Neural progenitor cell (in vitro differentiated cells): Measurements from ENCODE around the gene SLC25A20. TPM values are rescaled to one million over a fixed set of nuclear protein-coding genes. Genes with fewer than 3 reads are reported as not detected.

ENCODE experiments used
- DNase-seq: peaks from one replicate; pipeline ENCODE4 v3.0.0-alpha.2; 2016; ENCODE audit warnings: low spot score
- H2AFZ ChIP-seq: fragments of 200-600 bp; sonication (generic); replicated peaks from 2 replicates; pipeline ENCODE4 v1.6.1; 2016; ENCODE audit warnings: antibody characterized with exemption
- H3F3A ChIP-seq: fragments of 200-600 bp; sonication (generic); 2 replicates; pipeline ENCODE4 v1.6.1; 2016; ENCODE audit warnings: antibody characterized with exemption, low read depth
- H3K27ac ChIP-seq: fragments of 200-600 bp; sonication (generic); 2 replicates; pipeline ENCODE4 v1.5.1; 2016; ENCODE audit warnings: mild to moderate bottlenecking
- H3K27me3 ChIP-seq: fragments of 200-600 bp; sonication (generic); 2 replicates; pipeline ENCODE4 v1.6.1; 2016; ENCODE audit warnings: mild to moderate bottlenecking, moderate library complexity
- H3K36me3 ChIP-seq: fragments of 200-600 bp; sonication (generic); 2 replicates; pipeline ENCODE4 v1.5.1; 2016
- H3K4me1 ChIP-seq: fragments of 200-600 bp; sonication (generic); 2 replicates; pipeline ENCODE4 v1.6.1; 2016; ENCODE audit warnings: mixed run types
- H3K4me2 ChIP-seq: fragments of 200-600 bp; sonication (generic); 2 replicates; pipeline ENCODE4 v1.6.1; 2016
- H3K4me3 ChIP-seq: fragments of 200-600 bp; sonication (generic); 2 replicates; pipeline ENCODE4 v1.5.1; 2016
- H3K79me2 ChIP-seq: fragments of 200-600 bp; sonication (generic); 2 replicates; pipeline ENCODE4 v1.6.1; 2016; ENCODE audit warnings: low read depth
- H3K9ac ChIP-seq: fragments of 200-600 bp; sonication (generic); 2 replicates; pipeline ENCODE4 v1.6.1; 2016
- H3K9me3 ChIP-seq: fragments of 200-600 bp; sonication (generic); 2 replicates; pipeline ENCODE4 v1.5.1; 2016; ENCODE audit warnings: low read depth
- H4K20me1 ChIP-seq: fragments of 200-600 bp; sonication (generic); 2 replicates; pipeline ENCODE4 v1.6.1; 2016; ENCODE audit warnings: low read depth
- H3K27ac Mint-ChIP-seq: 3 replicates; pipeline ENCODE4 v1.8.0; 2021; ENCODE audit warnings: mixed read lengths
- H3K27me3 Mint-ChIP-seq: 2 replicates; pipeline ENCODE4 v1.8.0; 2022; ENCODE audit warnings: low read depth, mild to moderate bottlenecking, inconsistent platforms, moderate library complexity, mixed read lengths; ENCODE audit not compliant: insufficient read depth
- H3K36me3 Mint-ChIP-seq: 3 replicates; pipeline ENCODE4 v1.8.0; 2021; ENCODE audit warnings: mixed read lengths
- H3K4me1 Mint-ChIP-seq: 3 replicates; pipeline ENCODE4 v1.8.0; 2021; ENCODE audit warnings: mixed read lengths
- H3K4me3 Mint-ChIP-seq: 3 replicates; pipeline ENCODE4 v1.8.0; 2021; ENCODE audit warnings: mild to moderate bottlenecking, moderate library complexity, mixed read lengths
- H3K9me3 Mint-ChIP-seq: 3 replicates; pipeline ENCODE4 v1.8.0; 2020; ENCODE audit warnings: mixed read lengths
- EZH2 ChIP-seq: fragments of 200-600 bp; sonication (generic); IDR thresholded peaks from 2 replicates; pipeline ENCODE4 v1.6.1; 2017; ENCODE audit warnings: antibody characterized with exemption, mild to moderate bottlenecking, moderate library complexity
- EZH2phosphoT487 ChIP-seq: fragments of 200-600 bp; sonication (generic); IDR thresholded peaks from 2 replicates; pipeline ENCODE4 v1.6.1; 2017; ENCODE audit warnings: antibody characterized with exemption
- total RNA-seq: library from RNA; depleted of rRNA; stranded (reverse); fragments of >200 nt; gene quantifications from 2 replicates; pipeline ENCODE4 v1.2.3, GENCODE V29; 2015; ENCODE audit warnings: low replicate concordance
- TF ChIP-seq, protein P1 (sequence below): fragments of 200-600 bp; sonication (generic); IDR thresholded peaks from 2 replicates; pipeline ENCODE4 v1.5.1; 2017; ENCODE audit warnings: antibody characterized with exemption, mild to moderate bottlenecking

SLC25A20 gene
- total RNA-seq, 1 donor from 2014 or later = 12.5 TPM

DNA sequence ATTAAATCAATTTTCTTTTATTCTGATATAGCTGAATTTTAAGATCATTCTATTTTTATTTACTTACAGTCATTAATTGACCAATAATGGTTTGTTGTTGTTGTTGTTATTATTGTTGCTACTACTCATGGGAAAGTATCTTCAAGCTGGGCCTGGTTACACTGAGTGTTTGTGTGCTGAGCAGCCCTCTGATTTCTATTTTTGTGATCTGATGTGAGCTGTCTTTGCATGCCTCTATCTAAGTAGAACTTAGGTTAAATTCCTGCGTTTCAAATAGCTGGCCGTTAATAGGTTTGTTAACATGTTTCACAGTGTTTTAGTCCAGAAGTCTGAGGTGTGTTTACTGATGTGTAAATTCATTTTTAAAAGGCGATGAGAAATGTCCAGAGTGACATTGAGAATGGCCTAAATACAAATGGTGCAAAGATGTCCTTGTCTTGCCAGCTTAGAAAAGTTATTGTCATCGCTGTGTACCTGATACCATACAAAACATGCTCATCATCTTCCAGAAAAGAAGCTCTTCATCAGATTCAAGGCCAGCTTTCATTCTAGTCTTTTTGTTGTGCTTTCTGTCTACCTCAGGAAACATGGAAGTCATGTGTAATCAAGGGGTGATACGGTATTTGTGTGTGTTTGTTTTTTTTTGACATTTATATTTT lies 35.8 kb upstream of the SLC25A20 start:
- no peak for DNase-seq
- no peak overlapping the region for H3K9ac ChIP-seq
- no peaks in the 10 kb centered on the region for H3K4me1 ChIP-seq
- no peak overlapping the region for H3K4me3 Mint-ChIP-seq
- H3K4me3 ChIP-seq = no peak overlapping the region
- no peak overlapping the region for H3K27ac Mint-ChIP-seq
- peaks cover 95% of the 10 kb centered on the region for H3K79me2 ChIP-seq
- H2AFZ ChIP-seq = no peak overlapping the region
- H3K4me2 ChIP-seq = no peak overlapping the region
- no peaks in the 10 kb centered on the region for H3K4me1 Mint-ChIP-seq
- H3K9me3 Mint-ChIP-seq = no peaks in the 10 kb centered on the region
- no peaks in the 10 kb centered on the region for H3K9me3 ChIP-seq
- peaks cover 42% of the 10 kb centered on the region for H3K36me3 Mint-ChIP-seq
- peaks cover 23% of the 10 kb centered on the region for H4K20me1 ChIP-seq
- TF ChIP-seq EZH2phosphoT487 (no peak), EZH2 (no peak)
- TF ChIP-seq, protein P1, sequence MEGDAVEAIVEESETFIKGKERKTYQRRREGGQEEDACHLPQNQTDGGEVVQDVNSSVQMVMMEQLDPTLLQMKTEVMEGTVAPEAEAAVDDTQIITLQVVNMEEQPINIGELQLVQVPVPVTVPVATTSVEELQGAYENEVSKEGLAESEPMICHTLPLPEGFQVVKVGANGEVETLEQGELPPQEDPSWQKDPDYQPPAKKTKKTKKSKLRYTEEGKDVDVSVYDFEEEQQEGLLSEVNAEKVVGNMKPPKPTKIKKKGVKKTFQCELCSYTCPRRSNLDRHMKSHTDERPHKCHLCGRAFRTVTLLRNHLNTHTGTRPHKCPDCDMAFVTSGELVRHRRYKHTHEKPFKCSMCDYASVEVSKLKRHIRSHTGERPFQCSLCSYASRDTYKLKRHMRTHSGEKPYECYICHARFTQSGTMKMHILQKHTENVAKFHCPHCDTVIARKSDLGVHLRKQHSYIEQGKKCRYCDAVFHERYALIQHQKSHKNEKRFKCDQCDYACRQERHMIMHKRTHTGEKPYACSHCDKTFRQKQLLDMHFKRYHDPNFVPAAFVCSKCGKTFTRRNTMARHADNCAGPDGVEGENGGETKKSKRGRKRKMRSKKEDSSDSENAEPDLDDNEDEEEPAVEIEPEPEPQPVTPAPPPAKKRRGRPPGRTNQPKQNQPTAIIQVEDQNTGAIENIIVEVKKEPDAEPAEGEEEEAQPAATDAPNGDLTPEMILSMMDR = no peak
- no peak overlapping the region for H3K27ac ChIP-seq
- H3K27me3 ChIP-seq = no peaks in the 10 kb centered on the region
- H3K27me3 Mint-ChIP-seq = peaks cover 2% of the 10 kb centered on the region
- no peaks in the 10 kb centered on the region for H3F3A ChIP-seq
- H3K36me3 ChIP-seq = peaks cover 13% of the 10 kb centered on the region

DNA sequence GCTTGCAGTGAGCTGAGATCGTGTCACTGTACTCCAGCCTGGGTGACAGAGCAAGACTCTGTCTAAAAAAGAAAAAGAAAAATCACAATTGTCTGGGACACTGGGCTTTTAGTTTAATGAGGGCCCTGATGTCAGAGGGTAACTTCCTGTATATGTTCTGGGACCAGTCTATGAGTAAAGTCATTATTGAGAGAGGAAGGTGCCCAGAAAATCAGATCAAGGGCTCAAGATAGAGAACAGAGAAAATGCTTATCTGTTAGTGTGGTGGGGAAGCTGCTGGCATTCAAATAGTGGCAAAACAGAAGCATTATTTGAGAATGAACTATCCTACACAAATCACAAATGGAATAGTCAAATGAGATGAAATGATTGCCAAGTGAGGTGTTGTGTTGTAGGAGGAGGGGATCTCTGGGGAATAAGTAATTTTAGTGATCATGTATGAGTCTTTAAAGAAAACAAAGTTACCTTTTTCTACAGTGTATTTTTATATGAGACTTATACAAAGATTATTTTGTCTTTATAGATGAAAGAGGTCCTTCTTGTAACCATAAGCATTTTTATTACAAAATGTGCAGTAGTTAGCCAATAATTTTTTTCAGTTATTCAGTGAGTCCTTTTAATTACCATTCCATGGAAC lies 33.4 kb upstream of the SLC25A20 start:
- no peaks in the 10 kb centered on the region for H3K4me1 ChIP-seq
- H3K79me2 ChIP-seq = peaks cover 100% of the 10 kb centered on the region
- H3K27ac Mint-ChIP-seq = no peak overlapping the region
- no peak overlapping the region for H3K9ac ChIP-seq
- H2AFZ ChIP-seq = no peak overlapping the region
- H3K27ac ChIP-seq = no peak overlapping the region
- H3K9me3 ChIP-seq = no peaks in the 10 kb centered on the region
- no peak overlapping the region for H3K4me3 ChIP-seq
- H3K4me2 ChIP-seq = no peak overlapping the region
- H4K20me1 ChIP-seq = peaks cover 44% of the 10 kb centered on the region
- no peaks in the 10 kb centered on the region for H3F3A ChIP-seq
- DNase-seq = no peak
- H3K4me1 Mint-ChIP-seq = no peaks in the 10 kb centered on the region
- no peaks in the 10 kb centered on the region for H3K27me3 ChIP-seq
- no peaks in the 10 kb centered on the region for H3K9me3 Mint-ChIP-seq
- no peak for TF ChIP-seq EZH2
- TF ChIP-seq, protein P1 = no peak
- TF ChIP-seq EZH2phosphoT487 = no peak
- peaks cover 38% of the 10 kb centered on the region for H3K36me3 Mint-ChIP-seq
- H3K36me3 ChIP-seq = peaks cover 14% of the 10 kb centered on the region
- H3K27me3 Mint-ChIP-seq = peaks cover 2% of the 10 kb centered on the region
- H3K4me3 Mint-ChIP-seq = no peak overlapping the region

DNA sequence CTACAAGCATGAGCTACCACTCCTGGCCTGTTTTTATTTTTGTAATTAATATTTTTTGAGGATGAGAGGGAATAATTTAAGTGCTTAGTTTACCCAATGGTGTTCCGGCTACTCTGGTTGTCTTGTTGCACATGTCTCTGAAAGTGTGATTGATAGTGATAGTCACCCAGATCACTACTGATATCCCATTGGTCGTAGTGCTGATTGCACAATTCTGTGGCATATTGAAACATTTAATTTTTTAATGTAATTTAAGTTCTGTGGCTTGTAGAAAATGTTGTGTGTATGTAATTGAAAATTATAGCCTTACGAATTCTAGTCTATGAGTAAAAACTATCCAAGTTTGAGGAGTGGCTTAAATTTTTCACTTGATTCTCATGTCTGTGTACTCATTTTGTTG lies 31.9 kb upstream of the SLC25A20 start:
- no peak overlapping the region for H3K27ac Mint-ChIP-seq
- Histone ChIP-seq H3K4me2 (no peak overlapping the region), H3K27ac (no peak overlapping the region), H3K36me3 (peaks cover 14% of the 10 kb centered on the region), H3K9ac (no peak overlapping the region), H3K79me2 (peaks cover 100% of the 10 kb centered on the region), H3F3A (no peaks in the 10 kb centered on the region), H4K20me1 (peaks cover 53% of the 10 kb centered on the region), H3K4me1 (no peaks in the 10 kb centered on the region), H3K27me3 (no peaks in the 10 kb centered on the region), H3K4me3 (no peak overlapping the region), H2AFZ (no peak overlapping the region), H3K9me3 (no peaks in the 10 kb centered on the region)
- H3K4me3 Mint-ChIP-seq = no peak overlapping the region
- no peak for DNase-seq
- H3K9me3 Mint-ChIP-seq = no peaks in the 10 kb centered on the region
- H3K27me3 Mint-ChIP-seq = peaks cover 2% of the 10 kb centered on the region
- H3K36me3 Mint-ChIP-seq = peaks cover 40% of the 10 kb centered on the region
- TF ChIP-seq EZH2phosphoT487 (no peak), EZH2 (no peak)
- TF ChIP-seq, protein P1 = no peak
- H3K4me1 Mint-ChIP-seq = peaks cover 4% of the 10 kb centered on the region
